SK-N-SH treated with all-trans-retinoic acid at 6 μM for 48 hours (cell line): ENCODE data around the gene SCAF4.

Experiments used
- ARNTL ChIP-seq: fragments of 450-650 bp; formaldehyde crosslinking; IDR thresholded peaks from 2 replicates; pipeline ENCODE4 v1.5.0; 2020; ENCODE audit warnings: low read depth, mild to moderate bottlenecking, moderate library complexity, borderline replicate concordance
- BACH2 ChIP-seq: fragments of 250-450 bp; sonication (Bioruptor Pico); IDR thresholded peaks from 2 replicates; pipeline ENCODE4 v1.9.0; 2021; ENCODE audit warnings: mild to moderate bottlenecking, borderline replicate concordance
- CREB5 ChIP-seq: fragments of 250-450 bp; sonication (Bioruptor Pico); IDR thresholded peaks from 2 replicates; pipeline ENCODE4 v1.5.1; 2020; ENCODE audit warnings: low read depth, mild to moderate bottlenecking, moderate library complexity
- OSR1 ChIP-seq: fragments of 250-450 bp; sonication (Bioruptor Pico); IDR thresholded peaks from 2 replicates; pipeline ENCODE4 v1.8.0; 2022; ENCODE audit warnings: moderate library complexity, mild to moderate bottlenecking, inconsistent platforms
- PATZ1 ChIP-seq: fragments of 250-450 bp; sonication (Bioruptor Pico); IDR thresholded peaks from 2 replicates; pipeline ENCODE4 v1.8.0; 2020; ENCODE audit warnings: mild to moderate bottlenecking, moderate library complexity, borderline replicate concordance
- POU6F1 ChIP-seq: fragments of 250-450 bp; sonication (Bioruptor Pico); IDR thresholded peaks from 2 replicates; pipeline ENCODE4 v1.8.0; 2021; ENCODE audit warnings: low read depth, mild to moderate bottlenecking, moderate library complexity, borderline replicate concordance
- RARB ChIP-seq: fragments of 250-450 bp; sonication (Bioruptor Pico); IDR thresholded peaks from 2 replicates; pipeline ENCODE4 v1.8.0; 2021; ENCODE audit warnings: mild to moderate bottlenecking, moderate library complexity
- TSHZ2 ChIP-seq: fragments of 250-450 bp; sonication (Bioruptor Pico); IDR thresholded peaks from 2 replicates; pipeline ENCODE4 v1.5.0; 2020; ENCODE audit warnings: mild to moderate bottlenecking, moderate library complexity
- ZC3H10 ChIP-seq: fragments of 250-450 bp; sonication (Bioruptor Pico); IDR thresholded peaks from 2 replicates; pipeline ENCODE4 v1.5.1; 2021; ENCODE audit warnings: mild to moderate bottlenecking, moderate library complexity
- ZFP3 ChIP-seq: fragments of 250-450 bp; sonication (Bioruptor Pico); IDR thresholded peaks from 2 replicates; pipeline ENCODE4 v1.5.0; 2020; ENCODE audit warnings: mild to moderate bottlenecking, moderate library complexity
- ZFP30 ChIP-seq: fragments of 450-650 bp; formaldehyde crosslinking; IDR thresholded peaks from 2 replicates; pipeline ENCODE4 v1.5.0; 2022; ENCODE audit warnings: mild to moderate bottlenecking, moderate library complexity
- ZNF70 ChIP-seq: fragments of 450-650 bp; formaldehyde crosslinking; IDR thresholded peaks from 2 replicates; pipeline ENCODE4 v1.5.0; 2020; ENCODE audit warnings: mild to moderate bottlenecking, moderate library complexity
- ZNF8 ChIP-seq: fragments of 450-650 bp; formaldehyde crosslinking; IDR thresholded peaks from 2 replicates; pipeline ENCODE4 v1.5.0; 2020; ENCODE audit warnings: mild to moderate bottlenecking, moderate library complexity

GRCh38 chr21:31728191-31728590 is 3.7 kb downstream of the SCAF4 start:
- TF ChIP-seq RARB (CRISPR knock-in tag) (no peak), ZNF8 (no peak), TSHZ2 (CRISPR knock-in tag) (no peak), BACH2 (no peak), ZC3H10 (no peak), OSR1 (CRISPR knock-in tag) (no peak), ZFP30 (CRISPR knock-in tag) (no peak), ARNTL (CRISPR knock-in tag) (no peak), PATZ1 (CRISPR knock-in tag) (no peak), CREB5 (CRISPR knock-in tag) (no peak), ZNF70 (CRISPR knock-in tag) (no peak), ZFP3 (no peak), POU6F1 (CRISPR knock-in tag) (no peak)
